Measurements from ENCODE around the gene FAM3B.

Gene FAM3B

DNA sequence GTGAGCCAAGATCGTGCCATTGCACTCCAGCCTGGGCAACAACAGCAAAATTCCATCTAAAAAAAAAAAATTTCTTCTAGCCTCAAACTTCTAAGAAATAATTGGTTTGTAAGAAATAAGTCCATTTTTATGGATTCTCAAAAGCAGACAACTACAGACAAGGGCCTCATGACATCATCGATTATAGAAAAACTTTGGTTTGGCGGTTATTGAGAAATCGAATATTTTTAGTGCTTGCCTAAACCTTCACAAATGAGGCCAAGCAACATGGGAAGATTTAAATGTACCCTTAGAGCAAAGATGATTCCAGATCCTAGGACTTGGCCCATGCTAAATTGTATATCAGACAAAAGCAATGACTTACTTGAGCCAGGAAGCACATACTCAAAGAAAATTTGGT lies 81.7 kb downstream of the FAM3B start:
- DNase-seq (ENCODE audit: low spot score): no peak

DNA sequence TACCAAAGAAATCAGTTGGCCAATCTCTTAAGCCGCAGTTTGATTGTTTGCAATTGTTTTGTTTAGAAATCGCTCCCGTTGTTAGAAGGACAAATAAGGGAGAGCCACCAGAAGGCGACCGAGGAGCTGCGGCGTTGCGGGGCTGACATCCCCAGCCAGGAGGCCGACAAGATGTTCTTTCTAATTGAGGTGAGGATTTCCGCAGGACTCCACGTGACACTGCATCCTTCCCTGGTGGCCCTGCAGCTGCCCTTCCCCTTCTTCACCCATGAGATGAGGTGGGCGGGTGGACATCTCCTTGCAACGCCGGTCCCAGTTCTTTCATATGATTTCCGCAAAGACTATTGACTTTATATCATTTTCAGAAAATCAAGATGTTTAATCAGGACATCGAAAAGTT lies 82.2 kb downstream of the FAM3B start:
- DNase-seq (ENCODE audit: low spot score): no peak

DNA sequence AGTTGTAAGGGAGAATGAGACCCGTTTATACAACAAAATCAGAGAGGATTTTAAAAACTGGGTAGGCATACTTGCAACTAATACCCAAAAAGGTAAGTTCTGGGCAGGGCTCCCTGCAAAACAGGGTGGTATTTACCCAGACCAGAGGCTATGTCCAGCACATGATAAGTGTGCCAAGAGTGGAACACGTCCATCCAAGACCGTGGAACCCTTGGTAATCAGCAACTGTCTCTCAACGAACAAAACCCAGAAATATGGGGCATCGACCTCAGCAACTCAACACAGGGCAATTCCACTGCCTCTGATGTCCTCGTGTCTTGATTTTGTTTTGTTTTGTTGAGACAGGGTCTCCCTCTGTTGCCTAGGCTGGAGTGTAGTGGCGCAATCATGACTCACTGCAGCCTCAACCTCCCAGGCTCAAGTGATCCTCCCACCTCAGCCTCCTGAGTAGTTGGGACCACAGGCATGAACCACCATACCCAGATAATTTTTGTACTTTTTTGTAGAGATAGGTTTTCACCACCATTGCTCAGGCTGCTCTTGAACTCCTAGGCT lies 82.7 kb downstream of the FAM3B start:
- DNase-seq (ENCODE audit: low spot score): no peak

DNA sequence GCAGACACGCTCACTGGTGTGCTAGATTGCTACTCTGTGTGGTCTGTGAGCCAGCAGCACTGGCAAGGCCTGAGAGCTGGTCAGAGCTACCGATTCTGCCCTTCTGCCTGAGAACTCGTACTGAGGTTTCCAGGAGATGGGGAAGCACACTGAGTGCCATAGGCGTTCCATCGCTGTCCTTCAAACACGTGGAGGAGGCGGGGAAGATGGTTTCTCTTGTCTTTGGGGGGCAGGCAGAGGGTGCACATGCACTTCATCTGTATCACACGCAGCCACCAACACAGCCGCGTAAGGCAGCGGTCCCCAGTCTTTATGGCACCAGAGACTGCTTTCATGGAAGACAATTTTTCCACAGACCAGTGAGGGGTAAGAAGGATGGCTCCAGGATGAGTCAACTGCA lies 85.6 kb downstream of the FAM3B start:
- no peak for DNase-seq (ENCODE audit: low spot score)

DNA sequence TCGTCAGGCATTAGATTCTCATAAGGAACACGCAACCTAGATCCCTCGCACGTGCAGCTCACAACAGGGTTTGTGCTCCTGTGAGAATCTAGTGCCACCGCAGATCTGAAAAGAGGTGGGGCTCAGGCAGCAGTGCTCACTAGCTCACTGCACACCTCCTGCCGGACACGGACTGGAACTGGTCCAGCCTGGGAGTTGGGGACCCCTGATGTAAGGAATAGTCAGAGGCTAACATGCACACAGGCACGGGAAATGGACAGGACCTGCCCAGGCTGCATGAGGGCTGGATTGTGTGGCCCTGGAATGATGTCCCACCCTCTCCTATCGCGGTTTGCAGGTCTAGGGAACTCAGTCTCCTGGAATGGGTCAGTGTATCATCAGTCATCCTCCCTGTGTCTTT lies 86.2 kb downstream of the FAM3B start:
- DNase-seq (ENCODE audit: low spot score): no peak

DNA sequence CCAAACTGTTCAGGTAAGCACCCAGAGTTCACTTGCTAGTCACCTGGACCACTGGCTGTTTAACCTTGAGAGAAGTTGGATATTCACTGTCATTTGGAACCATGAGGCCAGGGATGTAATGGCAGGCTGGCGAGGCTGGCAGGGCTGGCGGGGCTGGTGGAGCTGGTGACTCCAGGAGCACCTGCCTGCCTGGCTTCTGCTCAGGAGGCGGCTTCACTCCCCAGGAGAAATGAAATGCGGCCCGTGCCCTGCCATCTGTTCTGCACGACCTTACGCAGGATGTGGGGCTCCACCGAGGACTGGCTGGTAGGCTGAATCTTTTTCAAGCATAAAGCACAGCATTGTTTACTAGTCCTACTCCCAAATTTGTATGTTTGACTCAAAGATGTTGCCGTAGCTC lies 86.7 kb downstream of the FAM3B start:
- no peak for DNase-seq (ENCODE audit: low spot score)

DNA sequence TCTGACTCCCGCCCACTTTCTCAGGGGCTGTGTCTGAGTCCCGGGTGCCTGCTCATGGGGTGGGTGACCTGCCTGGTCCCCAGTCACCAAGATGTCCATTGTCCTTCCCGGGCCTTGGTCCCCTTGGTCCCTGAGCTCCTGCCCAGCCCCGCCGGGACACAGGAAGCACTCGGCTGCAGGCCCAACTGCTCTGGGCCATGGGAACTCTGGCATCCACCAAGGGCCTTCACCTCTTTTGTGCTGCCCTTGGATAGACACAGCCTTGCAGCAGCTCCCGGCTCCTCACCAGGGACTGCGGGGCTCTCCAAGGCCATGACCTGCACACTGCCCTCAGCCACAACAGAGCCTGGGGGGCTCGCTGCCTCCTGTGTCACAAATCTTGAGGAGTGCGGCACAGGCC lies 87.4 kb downstream of the FAM3B start:
- no peak for DNase-seq (ENCODE audit: low spot score)

DNA sequence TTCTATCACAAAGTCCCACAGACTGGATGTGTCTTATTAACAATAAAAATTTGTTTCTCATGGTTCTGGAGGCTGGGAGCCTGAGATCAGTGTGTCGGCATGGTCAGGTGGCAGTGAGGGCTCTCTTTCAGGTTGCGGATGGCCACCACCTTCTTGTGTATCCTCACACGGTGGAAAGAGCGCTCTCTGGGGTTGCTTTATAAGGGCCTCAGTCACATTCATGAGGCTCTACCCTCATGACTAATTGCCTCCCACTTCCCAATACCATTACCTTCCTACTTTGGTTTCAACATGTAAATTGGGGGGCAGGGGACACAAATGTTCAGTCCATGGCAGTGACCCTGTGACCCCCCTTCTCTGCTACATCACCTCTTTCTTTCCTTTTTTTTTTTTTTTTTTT lies 88.7 kb downstream of the FAM3B start:
- no peak for DNase-seq (ENCODE audit: low spot score)

DNA sequence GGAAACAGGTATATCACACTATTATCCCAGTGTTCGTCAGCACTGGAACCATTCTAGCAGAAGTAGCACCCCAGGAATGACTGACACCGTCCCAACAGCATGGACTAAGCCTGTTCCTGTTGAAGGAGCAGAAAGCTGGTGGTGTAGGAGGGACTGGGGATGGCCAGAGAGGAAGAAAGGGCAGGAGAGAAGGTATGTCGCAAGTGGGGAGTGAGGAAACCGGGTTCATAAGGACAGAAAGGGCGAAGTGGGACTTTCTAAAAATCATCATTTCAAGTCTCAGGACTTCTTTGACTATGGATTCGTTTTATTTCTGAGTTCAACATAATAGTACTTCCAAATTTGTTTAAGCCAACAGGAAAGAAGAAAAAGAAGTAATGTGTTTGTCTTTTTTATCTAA lies 89.7 kb downstream of the FAM3B start:
- DNase-seq (ENCODE audit: low spot score): no peak
